H9 (cell line): ENCODE data around the gene FARS2. TPM values are rescaled to one million over a fixed set of nuclear protein-coding genes. Genes with fewer than 3 reads are reported as not detected.
A peak's percentile ranks its signal among the peaks of the same experiment; 100 is the strongest.

Experiments used
- DNase-seq: peaks from one replicate; pipeline ENCODE4 v3.0.0-alpha.2; 2017
- H2AFZ ChIP-seq: one replicate; pipeline ENCODE4 v1.6.1; 2013; ENCODE audit warnings: mild to moderate bottlenecking, low read length, control low read depth, moderate library complexity
- H2AK5ac ChIP-seq: 2 replicates; pipeline ENCODE4 v1.6.1; 2013; ENCODE audit warnings: low read length, control low read depth, mixed read lengths; ENCODE audit not compliant: insufficient read length
- H2BK120ac ChIP-seq: one replicate; pipeline ENCODE4 v1.6.1; 2013; ENCODE audit warnings: low read depth, mild to moderate bottlenecking, low read length, control low read depth, inconsistent platforms; ENCODE audit not compliant: poor library complexity, severe bottlenecking
- H2BK12ac ChIP-seq: 2 replicates; pipeline ENCODE4 v1.6.1; 2013; ENCODE audit warnings: low read length, control low read depth, mixed read lengths, low read depth; ENCODE audit not compliant: insufficient read length
- H2BK15ac ChIP-seq: 2 replicates; pipeline ENCODE4 v1.6.1; 2013; ENCODE audit warnings: low read depth, low read length, control low read depth
- H2BK20ac ChIP-seq: one replicate; pipeline ENCODE4 v1.6.1; 2013; ENCODE audit warnings: low read depth, mild to moderate bottlenecking, low read length, control low read depth, inconsistent platforms; ENCODE audit not compliant: poor library complexity, severe bottlenecking
- H2BK5ac ChIP-seq: 2 replicates; pipeline ENCODE4 v1.6.1; 2013; ENCODE audit warnings: low read length, control low read depth, mixed read lengths; ENCODE audit not compliant: insufficient read length
- H3K14ac ChIP-seq: 2 replicates; pipeline ENCODE4 v1.6.1; 2013; ENCODE audit warnings: low read length, control low read depth; ENCODE audit not compliant: insufficient read depth
- H3K18ac ChIP-seq: 2 replicates; pipeline ENCODE4 v1.6.1; 2013; ENCODE audit warnings: low read depth, mild to moderate bottlenecking, mixed read lengths, low read length, control low read depth; ENCODE audit not compliant: insufficient read length
- H3K23ac ChIP-seq: 2 replicates; pipeline ENCODE4 v1.6.1; 2013; ENCODE audit warnings: low read length, control low read depth, mixed read lengths, low read depth; ENCODE audit not compliant: insufficient read length
- H3K23me2 ChIP-seq: 2 replicates; pipeline ENCODE4 v1.6.1; 2013; ENCODE audit warnings: low read depth, mild to moderate bottlenecking, mixed read lengths, low read length, control low read depth; ENCODE audit not compliant: insufficient read length, poor library complexity, severe bottlenecking
- H3K27ac ChIP-seq: 2 replicates; pipeline ENCODE4 v1.5.1; 2013; ENCODE audit warnings: low read length, control low read depth, mixed read lengths, low read depth; ENCODE audit not compliant: insufficient read length
- H3K27me3 ChIP-seq: 2 replicates; pipeline ENCODE4 v1.6.1; 2013; ENCODE audit warnings: low read length, control low read depth, inconsistent platforms; ENCODE audit not compliant: insufficient read depth
- H3K4ac ChIP-seq: 2 replicates; pipeline ENCODE4 v1.6.1; 2013; ENCODE audit warnings: low read depth, mild to moderate bottlenecking, control low read depth, inconsistent platforms, low read length, moderate library complexity
- H3K4me1 ChIP-seq: 2 replicates; pipeline ENCODE4 v1.6.1; 2013; ENCODE audit warnings: low read length, control low read depth, inconsistent platforms; ENCODE audit not compliant: insufficient read depth
- H3K4me2 ChIP-seq: 2 replicates; pipeline ENCODE4 v1.6.1; 2013; ENCODE audit warnings: low read length, control low read depth, mixed read lengths; ENCODE audit not compliant: insufficient read length, insufficient read depth
- H3K56ac ChIP-seq: 2 replicates; pipeline ENCODE4 v1.6.1; 2013; ENCODE audit warnings: low read depth, mild to moderate bottlenecking, mixed read lengths, low read length, control low read depth; ENCODE audit not compliant: insufficient read length
- H3K79me1 ChIP-seq: 2 replicates; pipeline ENCODE4 v1.6.1; 2013; ENCODE audit warnings: low read depth, mild to moderate bottlenecking, moderate library complexity, low read length, control low read depth, inconsistent platforms; ENCODE audit not compliant: insufficient read depth, poor library complexity, severe bottlenecking
- H3K79me2 ChIP-seq: 2 replicates; pipeline ENCODE4 v1.6.1; 2013; ENCODE audit warnings: low read length, control low read depth, inconsistent platforms; ENCODE audit not compliant: insufficient read depth
- H3K9ac ChIP-seq: 2 replicates; pipeline ENCODE4 v1.6.1; 2013; ENCODE audit warnings: low read length, control low read depth, mixed read lengths; ENCODE audit not compliant: insufficient read length; ENCODE audit errors: extremely low read depth
- H3K9me3 ChIP-seq: one replicate; pipeline ENCODE4 v1.6.1; 2013; ENCODE audit warnings: low read depth, low read length, inconsistent platforms; ENCODE audit not compliant: control insufficient read depth
- H3T11ph ChIP-seq: one replicate; pipeline ENCODE4 v1.6.1; 2013; ENCODE audit warnings: mild to moderate bottlenecking, low read length, control low read depth, inconsistent platforms
- H4K20me1 ChIP-seq: one replicate; pipeline ENCODE4 v1.6.1; 2013; ENCODE audit not compliant: control insufficient read depth, insufficient read length, insufficient read depth
- H4K5ac ChIP-seq: 2 replicates; pipeline ENCODE4 v1.6.1; 2013; ENCODE audit warnings: low read depth, mild to moderate bottlenecking, mixed read lengths, low read length, control low read depth; ENCODE audit not compliant: insufficient read length
- H4K8ac ChIP-seq: replicated peaks from 2 replicates; pipeline ENCODE4 v1.6.1; 2013; ENCODE audit warnings: low read length, control low read depth, mixed read lengths, low read depth; ENCODE audit not compliant: insufficient read length
- H4K91ac ChIP-seq: 2 replicates; pipeline ENCODE4 v1.6.1; 2013; ENCODE audit warnings: low read depth, mild to moderate bottlenecking, moderate library complexity, mixed read lengths, low read length, control low read depth; ENCODE audit not compliant: insufficient read length
- H3K27ac Mint-ChIP-seq, 3 experiments: 2 replicates in 2 of 3; 3 replicates in 1 of 3; pipeline ENCODE4 v1.8.0; 2020 to 2021; ENCODE audit warnings: mixed read lengths in 3 of 3, mild to moderate bottlenecking in 1 of 3, moderate library complexity in 1 of 3
- H3K27me3 Mint-ChIP-seq: 2 replicates; pipeline ENCODE4 v1.8.0; 2021; ENCODE audit warnings: low read depth, mild to moderate bottlenecking, moderate library complexity, mixed read lengths
- H3K36me3 Mint-ChIP-seq, 3 experiments: 2 replicates in 2 of 3; 3 replicates in 1 of 3; pipeline ENCODE4 v1.8.0; 2020 to 2021; ENCODE audit warnings: low read depth in 3 of 3, mixed read lengths in 3 of 3; ENCODE audit not compliant: insufficient read depth in 1 of 3
- H3K4me1 Mint-ChIP-seq, 2 experiments: 2 replicates each; pipeline ENCODE4 v1.8.0; 2020; ENCODE audit warnings: mixed read lengths in 2 of 2
- H3K4me3 Mint-ChIP-seq, 2 experiments: 2 replicates in 1 of 2; 3 replicates in 1 of 2; pipeline ENCODE4 v1.8.0; 2020 to 2021; ENCODE audit warnings: mild to moderate bottlenecking in 2 of 2, mixed read lengths in 2 of 2, moderate library complexity in 1 of 2
- H3K9me3 Mint-ChIP-seq, 2 experiments: 2 replicates in 1 of 2; 3 replicates in 1 of 2; pipeline ENCODE4 v1.8.0; 2020; ENCODE audit warnings: mild to moderate bottlenecking in 2 of 2, mixed read lengths in 2 of 2, moderate library complexity in 1 of 2
- CTCF ChIP-seq: fragments of 200-600 bp; sonication (generic); conservative IDR thresholded peaks from 3 replicates; pipeline ENCODE4 v1.8.0; 2021; ENCODE audit warnings: antibody characterized with exemption, mild to moderate bottlenecking
- WGBS: extraction: QIAGEN DNeasy Blood & Tissue Kit; methylation state at CpG from one replicate; pipeline ENCODE4 v1.1.7; 2013; ENCODE audit warnings: missing lambda C conversion rate, low lambda C conversion rate, mixed read lengths; ENCODE audit not compliant: insufficient read length; ENCODE audit errors: extremely low coverage; 5-methylcytosine and 5-hydroxymethylcytosine counted together
- total RNA-seq: library from RNA; stranded (reverse); gene quantifications from 2 replicates; pipeline ENCODE4 v1.2.1, GENCODE V29; 2021

FARS2 gene
- total RNA-seq, 1 experiment from 2014 or later, result 8.5 TPM

DNA sequence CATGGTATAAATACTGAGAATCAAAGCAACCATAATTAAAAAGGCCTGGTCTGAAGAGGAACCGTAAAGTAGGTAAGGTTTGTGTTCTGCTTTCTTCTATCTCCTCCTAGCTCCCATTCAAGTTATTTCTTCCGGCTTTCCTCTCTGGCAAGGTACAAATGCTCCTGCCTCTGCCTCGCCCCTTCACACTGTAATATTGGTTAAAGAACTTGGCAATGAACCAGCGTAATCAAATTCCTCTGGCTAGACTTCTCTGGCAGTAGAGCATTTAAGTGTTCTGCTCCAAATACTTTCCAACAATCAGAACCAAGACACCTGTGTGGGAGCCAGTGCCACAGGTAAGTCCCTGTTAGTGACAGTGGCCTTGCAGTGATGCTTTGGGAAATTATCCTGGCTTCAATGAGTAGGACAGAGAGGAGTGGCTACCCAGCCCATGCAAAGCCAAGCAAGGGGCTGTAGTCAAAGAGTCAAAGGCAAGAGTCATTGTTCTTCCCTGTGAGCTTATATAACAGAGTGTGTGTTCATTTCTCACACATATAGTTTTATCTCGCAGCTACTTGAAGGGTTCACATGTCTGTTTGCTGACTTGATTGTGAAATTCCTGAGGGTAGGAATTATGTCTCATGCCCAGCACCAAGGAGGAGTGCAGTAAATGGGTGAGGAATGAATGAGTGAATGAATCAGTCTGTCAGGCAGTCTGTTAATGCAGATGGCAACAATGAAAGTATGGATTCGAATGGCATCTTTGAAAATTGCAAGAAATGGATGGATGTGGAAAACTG is 416.1 kb downstream of the FARS2 start:
- H3K27me3 Mint-ChIP-seq, result no peaks in the 10 kb centered on the region
- Histone ChIP-seq H3K27ac (no peak overlapping the region), H3K14ac (no peak overlapping the region), H3K18ac (no peak overlapping the region), H2BK5ac (no peak overlapping the region), H3K4me2 (no peak overlapping the region), H2AFZ (no peak overlapping the region), H3K27me3 (no peaks in the 10 kb centered on the region), H3T11ph (no peak overlapping the region), H3K56ac (no peak overlapping the region), H3K4me1 (peaks cover 18% of the 10 kb centered on the region), H3K23ac (no peak overlapping the region), H2BK12ac (no peak overlapping the region), H2AK5ac (no peak overlapping the region), H3K79me2 (no peaks in the 10 kb centered on the region), H2BK20ac (no peak overlapping the region), H3K23me2 (no peaks in the 10 kb centered on the region), H2BK15ac (no peak overlapping the region), H3K4ac (no peak overlapping the region), H4K5ac (no peak overlapping the region), H4K8ac (no peak overlapping the region), H3K9me3 (no peaks in the 10 kb centered on the region), H3K79me1 (no peaks in the 10 kb centered on the region), H4K20me1 (no peaks in the 10 kb centered on the region), H2BK120ac (no peak overlapping the region), H4K91ac (no peak overlapping the region), H3K9ac (no peak overlapping the region)
- H3K4me3 Mint-ChIP-seq, result no peak overlapping the region
- no peaks in the 10 kb centered on the region for H3K36me3 Mint-ChIP-seq
- peak overlapping the region in 1 of 3 experiments; percentile 23; a peak in 3 of 7 replicates for H3K27ac Mint-ChIP-seq
- H3K4me1 Mint-ChIP-seq, result peaks cover 21 to 32% of the 10 kb centered on the region in 2 experiments
- TF ChIP-seq CTCF, result no peak
- DNase-seq, result no peak
- WGBS, result no CpG with 5 or more reads among the region's 6 CpGs
- no peaks in the 10 kb centered on the region for H3K9me3 Mint-ChIP-seq
